Measurements from ENCODE around the gene ITGA11.
A peak's percentile ranks its signal among the peaks of the same experiment; 100 is the strongest.

ITGA11 gene

GRCh38 chr15:68264282-68264681, 167.7 kb downstream of the ITGA11 start:
- Histone ChIP-seq H3K4me1 (ENCODE audit: insufficient read depth, insufficient read length) (peaks cover under 1% of the 10 kb centered on the region), H3K9me3 (ENCODE audit: insufficient read depth, low read length) (no peaks in the 10 kb centered on the region), H3K4me3 (ENCODE audit: insufficient read length, low read depth) (no peak overlapping the region), H3K27me3 (ENCODE audit: insufficient read depth, insufficient read length) (no peaks in the 10 kb centered on the region), H3K36me3 (ENCODE audit: insufficient read depth, insufficient read length, low read length) (no peaks in the 10 kb centered on the region), H3K9ac (ENCODE audit: insufficient read length, low read depth) (no peak overlapping the region)
- TF ChIP-seq SUZ12 (IDR thresholded peaks at IDR 0.05; ENCODE audit: extremely low read depth, insufficient read depth, insufficient read length) (no peak), YY1 (IDR thresholded peaks at IDR 0.05; ENCODE audit: insufficient read depth, insufficient read length) (no peak), ZNF274 (IDR thresholded peaks at IDR 0.05; ENCODE audit: low read depth, low read length) (no peak)
- no peak for DNase-seq (ENCODE audit: low read depth, low spot score)

- Histone ChIP-seq H3K9me3 (ENCODE audit: insufficient read depth, low read length) (no peaks in the 10 kb centered on the region), H3K4me1 (ENCODE audit: insufficient read depth, insufficient read length) (peaks cover 2% of the 10 kb centered on the region), H3K27me3 (ENCODE audit: insufficient read depth, insufficient read length) (no peaks in the 10 kb centered on the region), H3K4me3 (ENCODE audit: insufficient read length, low read depth) (no peak overlapping the region), H3K36me3 (ENCODE audit: insufficient read depth, insufficient read length, low read length) (no peaks in the 10 kb centered on the region), H3K9ac (ENCODE audit: insufficient read length, low read depth) (no peak overlapping the region)
- no peak for TF ChIP-seq SUZ12 (IDR thresholded peaks at IDR 0.05; ENCODE audit: extremely low read depth, insufficient read depth, insufficient read length)
- no peak for TF ChIP-seq YY1 (IDR thresholded peaks at IDR 0.05; ENCODE audit: insufficient read depth, insufficient read length)
- no peak for TF ChIP-seq ZNF274 (IDR thresholded peaks at IDR 0.05; ENCODE audit: low read depth, low read length)
- no peak for DNase-seq (ENCODE audit: low read depth, low spot score)
Measured at GRCh38 chr15:68262514-68263356, 169.2 kb downstream of the ITGA11 start.

- no peak overlapping the region for H3K4me3 ChIP-seq (ENCODE audit: insufficient read length, low read depth)
- no peak for TF ChIP-seq YY1 (IDR thresholded peaks at IDR 0.05; ENCODE audit: insufficient read depth, insufficient read length)
- TF ChIP-seq SUZ12 (IDR thresholded peaks at IDR 0.05; ENCODE audit: extremely low read depth, insufficient read depth, insufficient read length) = no peak
- TF ChIP-seq ZNF274 (IDR thresholded peaks at IDR 0.05; ENCODE audit: low read depth, low read length) = no peak
- H3K4me1 ChIP-seq (ENCODE audit: insufficient read depth, insufficient read length) = peaks cover 2% of the 10 kb centered on the region
- no peak overlapping the region for H3K9ac ChIP-seq (ENCODE audit: insufficient read length, low read depth)
- no peaks in the 10 kb centered on the region for H3K27me3 ChIP-seq (ENCODE audit: insufficient read depth, insufficient read length)
- H3K9me3 ChIP-seq (ENCODE audit: insufficient read depth, low read length) = no peaks in the 10 kb centered on the region
- DNase-seq (ENCODE audit: low read depth, low spot score) = no peak
- H3K36me3 ChIP-seq (ENCODE audit: insufficient read depth, insufficient read length, low read length) = no peaks in the 10 kb centered on the region
Measured at GRCh38 chr15:68261980-68262379, 170.0 kb downstream of the ITGA11 start.

GRCh38 chr15:68261241-68261640, 170.7 kb downstream of the ITGA11 start:
- TF ChIP-seq SUZ12 (IDR thresholded peaks at IDR 0.05; ENCODE audit: extremely low read depth, insufficient read depth, insufficient read length) (no peak), ZNF274 (IDR thresholded peaks at IDR 0.05; ENCODE audit: low read depth, low read length) (no peak), YY1 (IDR thresholded peaks at IDR 0.05; ENCODE audit: insufficient read depth, insufficient read length) (no peak)
- Histone ChIP-seq H3K4me1 (ENCODE audit: insufficient read depth, insufficient read length) (peaks cover 2% of the 10 kb centered on the region), H3K27me3 (ENCODE audit: insufficient read depth, insufficient read length) (no peaks in the 10 kb centered on the region)

GRCh38 chr15:68259883-68260282, 172.1 kb downstream of the ITGA11 start:
- TF ChIP-seq ZNF274 (IDR thresholded peaks at IDR 0.05; ENCODE audit: low read depth, low read length) (no peak), YY1 (IDR thresholded peaks at IDR 0.05; ENCODE audit: insufficient read depth, insufficient read length) (no peak), SUZ12 (IDR thresholded peaks at IDR 0.05; ENCODE audit: extremely low read depth, insufficient read depth, insufficient read length) (no peak)
- H3K9ac ChIP-seq (ENCODE audit: insufficient read length, low read depth) = no peak overlapping the region
- peaks cover 2% of the 10 kb centered on the region for H3K4me1 ChIP-seq (ENCODE audit: insufficient read depth, insufficient read length)
- H3K4me3 ChIP-seq (ENCODE audit: insufficient read length, low read depth) = no peak overlapping the region
- H3K27me3 ChIP-seq (ENCODE audit: insufficient read depth, insufficient read length) = no peaks in the 10 kb centered on the region
- H3K36me3 ChIP-seq (ENCODE audit: insufficient read depth, insufficient read length, low read length) = no peaks in the 10 kb centered on the region
- no peak for DNase-seq (ENCODE audit: low read depth, low spot score)
- H3K9me3 ChIP-seq (ENCODE audit: insufficient read depth, low read length) = no peaks in the 10 kb centered on the region

More at GRCh38 chr15:68261241-68261640, 170.7 kb downstream of the ITGA11 start:
- Histone ChIP-seq H3K4me3 (ENCODE audit: insufficient read length, low read depth) (no peak overlapping the region), H3K9ac (ENCODE audit: insufficient read length, low read depth) (no peak overlapping the region), H3K36me3 (ENCODE audit: insufficient read depth, insufficient read length, low read length) (no peaks in the 10 kb centered on the region), H3K9me3 (ENCODE audit: insufficient read depth, low read length) (no peaks in the 10 kb centered on the region)
- no peak for DNase-seq (ENCODE audit: low read depth, low spot score)

- peaks cover 2% of the 10 kb centered on the region for H3K4me1 ChIP-seq (ENCODE audit: insufficient read depth, insufficient read length)
- H3K9ac ChIP-seq (ENCODE audit: insufficient read length, low read depth) = no peak overlapping the region
- TF ChIP-seq YY1 (IDR thresholded peaks at IDR 0.05; ENCODE audit: insufficient read depth, insufficient read length) (no peak), ZNF274 (IDR thresholded peaks at IDR 0.05; ENCODE audit: low read depth, low read length) (no peak), SUZ12 (IDR thresholded peaks at IDR 0.05; ENCODE audit: extremely low read depth, insufficient read depth, insufficient read length) (no peak)
- H3K4me3 ChIP-seq (ENCODE audit: insufficient read length, low read depth) = no peak overlapping the region
- no peaks in the 10 kb centered on the region for H3K9me3 ChIP-seq (ENCODE audit: insufficient read depth, low read length)
- DNase-seq (ENCODE audit: low read depth, low spot score) = no peak
- no peaks in the 10 kb centered on the region for H3K36me3 ChIP-seq (ENCODE audit: insufficient read depth, insufficient read length, low read length)
- H3K27me3 ChIP-seq (ENCODE audit: insufficient read depth, insufficient read length) = no peaks in the 10 kb centered on the region
Measured at GRCh38 chr15:68258692-68259091, 173.3 kb downstream of the ITGA11 start.

- Histone ChIP-seq H3K9me3 (ENCODE audit: insufficient read depth, low read length) (no peaks in the 10 kb centered on the region), H3K27me3 (ENCODE audit: insufficient read depth, insufficient read length) (no peaks in the 10 kb centered on the region), H3K4me1 (ENCODE audit: insufficient read depth, insufficient read length) (peaks cover 2% of the 10 kb centered on the region), H3K4me3 (ENCODE audit: insufficient read length, low read depth) (peak overlapping the region; percentile 78), H3K9ac (ENCODE audit: insufficient read length, low read depth) (peak overlapping the region; percentile 96), H3K36me3 (ENCODE audit: insufficient read depth, insufficient read length, low read length) (no peaks in the 10 kb centered on the region)
- peak; percentile 93 for DNase-seq (ENCODE audit: low read depth, low spot score)
- TF ChIP-seq ZNF274 (IDR thresholded peaks at IDR 0.05; ENCODE audit: low read depth, low read length) (no peak), YY1 (IDR thresholded peaks at IDR 0.05; ENCODE audit: insufficient read depth, insufficient read length) (peak; percentile 20)
Measured at GRCh38 chr15:68256675-68257450, 175.1 kb downstream of the ITGA11 start.
